GM12872 (cell line): Measurements from ENCODE around the gene GPBP1.

Experiments
- TF ChIP-seq, protein P1 (sequence below): IDR thresholded peaks from 3 replicates; pipeline ENCODE4 v1.5.1; 2011; ENCODE audit warnings: low read depth, mild to moderate bottlenecking, low read length, moderate library complexity; ENCODE audit not compliant: insufficient read depth

GPBP1 gene

GRCh38 chr5:57299986-57300385, 126.1 kb downstream of the GPBP1 start:
- TF ChIP-seq, protein P1, sequence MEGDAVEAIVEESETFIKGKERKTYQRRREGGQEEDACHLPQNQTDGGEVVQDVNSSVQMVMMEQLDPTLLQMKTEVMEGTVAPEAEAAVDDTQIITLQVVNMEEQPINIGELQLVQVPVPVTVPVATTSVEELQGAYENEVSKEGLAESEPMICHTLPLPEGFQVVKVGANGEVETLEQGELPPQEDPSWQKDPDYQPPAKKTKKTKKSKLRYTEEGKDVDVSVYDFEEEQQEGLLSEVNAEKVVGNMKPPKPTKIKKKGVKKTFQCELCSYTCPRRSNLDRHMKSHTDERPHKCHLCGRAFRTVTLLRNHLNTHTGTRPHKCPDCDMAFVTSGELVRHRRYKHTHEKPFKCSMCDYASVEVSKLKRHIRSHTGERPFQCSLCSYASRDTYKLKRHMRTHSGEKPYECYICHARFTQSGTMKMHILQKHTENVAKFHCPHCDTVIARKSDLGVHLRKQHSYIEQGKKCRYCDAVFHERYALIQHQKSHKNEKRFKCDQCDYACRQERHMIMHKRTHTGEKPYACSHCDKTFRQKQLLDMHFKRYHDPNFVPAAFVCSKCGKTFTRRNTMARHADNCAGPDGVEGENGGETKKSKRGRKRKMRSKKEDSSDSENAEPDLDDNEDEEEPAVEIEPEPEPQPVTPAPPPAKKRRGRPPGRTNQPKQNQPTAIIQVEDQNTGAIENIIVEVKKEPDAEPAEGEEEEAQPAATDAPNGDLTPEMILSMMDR: no peak

DNA sequence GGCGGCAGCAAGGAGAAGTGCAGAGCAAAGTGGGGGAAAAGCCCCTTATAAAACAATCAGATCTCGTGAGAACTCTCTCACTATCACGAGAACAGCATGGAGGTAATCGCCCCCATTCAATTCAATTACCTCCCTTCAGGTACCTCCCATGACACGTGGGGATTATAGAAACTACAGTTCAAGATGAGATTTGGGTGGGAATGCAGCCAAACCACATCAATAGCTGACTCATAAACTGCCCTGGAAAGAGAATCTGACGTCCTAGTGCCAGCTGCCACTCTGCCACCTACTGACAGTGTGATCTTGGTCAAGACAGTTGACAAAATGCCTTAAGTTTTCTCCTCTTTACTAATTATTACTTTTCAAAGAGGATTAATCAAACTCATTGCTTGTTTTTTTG, 128.3 kb downstream of the GPBP1 start:
- TF ChIP-seq, protein P1: no peak

DNA sequence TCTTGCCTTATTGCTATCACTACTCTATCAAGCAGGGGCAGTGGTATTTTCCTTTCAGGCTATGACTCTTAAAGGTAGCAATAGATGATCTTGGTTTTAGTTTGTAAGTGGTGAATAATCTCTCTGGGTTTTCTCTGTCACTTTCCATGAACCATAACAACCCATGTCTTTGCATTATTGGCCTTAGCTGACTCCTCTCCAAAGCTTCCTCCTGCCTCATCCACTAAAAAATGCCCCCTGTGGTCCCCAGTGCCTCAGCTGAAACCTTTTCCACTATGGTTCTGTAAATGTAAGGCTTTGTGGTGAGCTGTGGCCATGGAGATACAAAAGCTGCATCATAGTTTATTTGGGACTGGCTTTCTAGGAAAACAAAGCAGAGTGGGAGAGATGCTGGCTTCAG, 128.8 kb downstream of the GPBP1 start:
- TF ChIP-seq, protein P1: no peak

GRCh38 chr5:57303985-57304384, 130.1 kb downstream of the GPBP1 start:
- TF ChIP-seq, protein P1: 0 out of 3 replicates have a peak, but pooled peaks have one; percentile 21

DNA sequence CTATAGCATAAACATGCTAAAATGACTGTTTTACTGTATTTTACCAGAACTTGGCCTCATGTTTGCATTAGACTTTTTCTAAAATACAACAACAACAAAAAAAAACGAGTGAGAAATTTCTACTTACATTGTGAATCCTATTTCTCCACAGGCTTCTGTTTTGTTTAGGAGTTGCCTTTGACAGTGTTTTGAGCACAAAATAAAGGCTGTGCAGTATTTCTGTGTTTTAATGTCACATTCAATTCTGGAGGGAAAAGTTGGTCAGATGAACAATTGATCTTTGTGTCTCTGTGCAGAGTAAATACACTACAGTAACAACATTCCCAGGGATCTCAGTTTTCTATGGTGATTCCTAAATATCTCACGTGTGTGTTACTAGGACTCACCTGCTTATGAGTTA, 131.1 kb downstream of the GPBP1 start:
- TF ChIP-seq, protein P1: no peak

DNA sequence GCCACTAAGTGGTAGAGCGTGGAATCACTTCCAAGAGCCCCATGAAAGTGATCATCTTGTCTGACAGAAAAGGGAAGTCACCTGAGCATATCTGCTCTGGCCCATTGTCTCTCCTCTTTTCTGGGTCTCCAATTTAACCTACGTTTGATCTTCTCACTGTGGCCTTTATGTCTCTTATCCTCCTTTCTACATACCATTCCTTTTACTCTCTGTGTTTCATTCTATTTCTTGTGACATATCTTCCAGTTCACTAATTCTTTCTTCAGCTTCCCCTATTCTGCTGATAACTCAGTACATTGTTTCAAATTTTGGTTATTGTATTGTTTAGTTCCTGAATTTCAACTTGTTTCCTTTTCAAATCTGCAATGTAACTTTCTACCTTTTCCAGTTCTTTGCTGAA, 132.5 kb downstream of the GPBP1 start:
- TF ChIP-seq, protein P1: no peak

DNA sequence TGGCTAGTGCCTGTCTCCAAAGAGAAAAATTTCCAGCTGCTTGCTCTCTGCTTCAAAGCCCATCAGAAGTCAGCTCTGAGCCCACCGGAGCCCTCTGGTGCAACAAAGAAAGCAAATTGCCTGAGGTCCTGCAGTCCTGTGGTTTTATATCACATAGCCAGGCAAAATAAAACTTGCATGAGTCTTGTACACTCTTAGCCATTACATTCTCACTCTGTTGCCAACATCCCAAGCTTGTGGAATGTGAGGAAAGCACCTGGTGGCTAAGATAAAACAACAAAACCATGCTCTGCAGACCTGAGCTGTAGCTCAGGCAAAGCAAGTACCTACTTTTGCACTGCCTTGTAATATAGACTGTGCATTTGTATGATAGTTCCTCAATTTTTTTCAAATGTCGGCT, 133.7 kb downstream of the GPBP1 start:
- TF ChIP-seq, protein P1: no peak

- TF ChIP-seq, protein P1: no peak
These were observed 137.4 kb downstream of the GPBP1 start for GRCh38 chr5:57311251-57311650.
